Measurements from ENCODE around the gene PRDM16.

Gene PRDM16

GRCh38 chr1:3450202-3450863, 381.3 kb downstream of the PRDM16 start:
- no peak for DNase-seq

- no peak for DNase-seq
Observed at GRCh38 chr1:3450983-3451382, 382.0 kb downstream of the PRDM16 start.

GRCh38 chr1:3451994-3452865, 383.2 kb downstream of the PRDM16 start:
- no peak for DNase-seq

- DNase-seq = no peak
Observed at GRCh38 chr1:3452866-3453175, 383.8 kb downstream of the PRDM16 start.

GRCh38 chr1:3453203-3453761, 384.3 kb downstream of the PRDM16 start:
- peak; percentile 73 for DNase-seq

GRCh38 chr1:3453891-3454810, 385.1 kb downstream of the PRDM16 start, which contains the start of gene ARHGEF16:
Gene ARHGEF16 (plus strand): TSS chr1:3454665. CDS start chr1:3463085, 8,420 bp downstream.
- DNase-seq = peak; percentile 66

- no peak for DNase-seq
Observed at GRCh38 chr1:3454811-3455618, 386.0 kb downstream of the PRDM16 start.

GRCh38 chr1:3455670-3456448, 386.9 kb downstream of the PRDM16 start:
- no peak for DNase-seq

- DNase-seq = no peak
Observed at GRCh38 chr1:3456449-3456963, 387.5 kb downstream of the PRDM16 start.

GRCh38 chr1:3456964-3457909, 388.2 kb downstream of the PRDM16 start:
- no peak for DNase-seq

GRCh38 chr1:3457910-3458883, 389.2 kb downstream of the PRDM16 start:
- DNase-seq = no peak

- no peak for DNase-seq
Observed at GRCh38 chr1:3459051-3459908, 390.3 kb downstream of the PRDM16 start.

- no peak for DNase-seq
Observed at GRCh38 chr1:3459940-3460671, 391.1 kb downstream of the PRDM16 start.

GRCh38 chr1:3460672-3461131, 391.7 kb downstream of the PRDM16 start:
- no peak for DNase-seq

GRCh38 chr1:3461238-3461933, 392.4 kb downstream of the PRDM16 start:
- no peak for DNase-seq

GRCh38 chr1:3461934-3462275, 392.9 kb downstream of the PRDM16 start:
- no peak for DNase-seq

Data from DMS153 (cell line).